NCI-H2107 (cell line): ENCODE data around the gene LZTS3.
"Not testable (repeated sequence)": the region's sequence is repeated elsewhere in the genome, so short reads cannot be mapped to it uniquely, and the experiment has no call there.

Source experiments
- DNase-seq: peaks from one replicate; lab custom pipeline; 2025; lab: John Stamatoyannopoulos, UW

Gene LZTS3

DNA sequence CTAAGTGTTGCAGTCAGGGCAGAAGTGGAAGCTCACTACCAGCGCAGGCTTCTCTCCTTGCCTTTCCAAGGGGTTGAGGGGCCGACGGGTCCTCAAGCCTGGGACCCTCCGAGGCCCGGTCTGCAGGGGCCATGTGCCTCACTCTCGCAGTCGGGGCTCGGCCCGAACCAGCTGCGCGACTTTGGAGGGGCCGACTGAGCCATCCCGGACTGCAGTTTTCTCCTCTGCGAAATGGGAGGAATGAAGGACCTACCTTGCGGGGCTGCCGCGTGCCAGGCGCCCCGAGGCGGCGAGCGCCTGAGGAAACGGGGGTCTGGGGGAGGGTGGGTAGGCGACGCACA lies 5.6 kb downstream of the LZTS3 start:
- no peak for DNase-seq

- no peak for DNase-seq
These were observed 6.4 kb downstream of the LZTS3 start for GRCh38 chr20:3166913-3167342.

DNA sequence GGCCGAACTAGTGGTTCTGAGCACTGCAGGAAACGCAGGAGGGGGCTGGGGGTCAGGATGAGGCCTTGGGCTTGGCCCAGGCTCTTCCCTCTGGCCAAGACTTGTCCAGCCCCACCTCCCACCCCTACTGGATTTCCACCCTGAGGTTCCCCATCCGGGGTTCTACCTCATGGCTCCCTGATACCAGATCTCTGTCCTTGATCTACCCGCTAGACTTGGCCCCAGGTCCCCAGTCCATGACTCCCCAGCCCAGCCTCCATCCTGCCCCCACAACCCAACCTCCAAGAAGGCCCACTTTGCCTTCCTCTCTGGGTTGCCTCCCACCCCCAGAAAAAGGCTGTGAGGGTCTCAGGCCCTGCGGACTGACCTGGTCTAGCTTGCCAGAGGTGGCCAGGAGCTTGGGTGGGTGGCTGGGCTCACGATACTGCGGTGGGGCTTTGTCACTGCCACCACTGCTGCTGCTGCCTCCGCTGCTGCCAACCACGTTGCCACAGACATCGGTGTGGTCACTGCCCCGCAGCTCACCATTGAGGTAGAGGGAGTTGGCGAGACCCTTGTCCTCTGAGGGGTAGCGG lies 6.9 kb downstream of the LZTS3 start:
- no peak for DNase-seq

DNA sequence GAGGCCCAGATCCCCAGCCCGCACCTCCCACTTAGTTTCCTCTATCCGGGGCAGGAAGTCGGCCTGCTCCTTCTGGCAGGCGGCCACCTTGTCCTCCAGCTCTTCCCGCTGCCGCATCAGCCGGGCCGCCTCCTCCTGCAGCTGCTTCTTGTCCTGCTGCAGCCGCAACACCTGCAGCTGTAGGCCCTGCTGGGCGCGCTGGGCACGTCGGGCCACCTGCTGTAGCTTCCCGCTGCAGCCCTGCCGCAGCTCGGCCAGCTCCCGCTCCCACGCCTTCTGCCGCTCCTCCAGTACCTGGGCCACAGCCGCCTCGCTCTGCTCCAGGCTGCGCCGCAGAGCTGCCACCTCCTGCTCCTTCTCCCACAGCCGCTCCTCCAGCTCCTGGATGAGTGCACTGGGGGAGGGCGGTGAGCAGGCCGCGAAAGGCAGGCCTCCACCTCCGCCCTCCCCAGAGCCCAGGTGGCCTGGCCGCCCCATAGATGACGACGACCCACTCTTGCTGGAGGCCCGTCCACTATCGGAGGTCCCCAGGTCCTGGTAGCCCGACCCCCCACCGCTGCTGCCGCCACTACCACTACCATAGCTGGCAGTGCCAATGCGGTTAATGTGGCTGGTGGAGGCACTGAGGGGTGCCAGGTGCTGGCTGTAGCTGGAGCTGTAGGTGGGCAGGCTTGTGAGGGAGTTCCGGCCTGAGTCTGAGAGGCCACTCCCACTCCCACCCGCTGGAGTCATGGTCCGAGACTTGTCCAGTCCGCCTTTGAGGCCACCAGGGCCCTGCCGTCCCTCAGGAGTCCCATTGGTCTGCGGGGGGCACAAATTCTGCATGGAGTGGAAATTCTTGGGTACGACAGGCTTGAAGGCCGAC lies 7.6 kb downstream of the LZTS3 start:
- no peak for DNase-seq

DNA sequence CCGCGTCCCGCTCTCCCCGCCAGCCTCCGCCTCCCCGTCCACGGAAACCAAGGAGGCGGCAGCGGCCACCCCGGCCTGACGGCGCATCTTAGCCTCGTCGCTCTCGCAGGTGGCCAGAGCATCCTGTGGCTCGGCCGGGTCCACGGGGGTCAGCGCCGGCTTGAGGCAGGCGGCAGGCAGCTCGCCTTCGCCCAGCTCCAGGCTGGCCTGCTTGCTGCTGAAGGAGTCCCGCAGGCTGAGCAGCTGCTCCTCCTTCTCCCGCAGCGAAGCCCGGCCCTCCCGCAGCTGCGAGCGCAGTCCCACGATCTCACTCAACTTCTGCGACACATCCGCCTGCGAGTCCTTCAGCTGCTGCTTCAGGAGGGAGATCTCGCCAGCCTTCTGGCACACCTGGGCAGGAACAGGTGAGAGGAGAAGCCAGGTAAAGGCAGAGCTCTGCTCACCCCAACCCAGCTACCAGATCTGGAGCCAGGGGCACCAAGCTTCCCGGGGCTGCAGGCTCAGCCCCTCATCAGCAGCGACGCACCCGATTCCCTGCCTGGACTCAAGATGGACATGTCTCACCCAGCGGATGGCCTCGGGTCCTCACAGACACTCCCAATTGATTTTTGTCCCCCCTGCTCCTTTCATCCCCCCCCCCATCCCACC lies 8.5 kb downstream of the LZTS3 start:
- DNase-seq, result no peak

DNA sequence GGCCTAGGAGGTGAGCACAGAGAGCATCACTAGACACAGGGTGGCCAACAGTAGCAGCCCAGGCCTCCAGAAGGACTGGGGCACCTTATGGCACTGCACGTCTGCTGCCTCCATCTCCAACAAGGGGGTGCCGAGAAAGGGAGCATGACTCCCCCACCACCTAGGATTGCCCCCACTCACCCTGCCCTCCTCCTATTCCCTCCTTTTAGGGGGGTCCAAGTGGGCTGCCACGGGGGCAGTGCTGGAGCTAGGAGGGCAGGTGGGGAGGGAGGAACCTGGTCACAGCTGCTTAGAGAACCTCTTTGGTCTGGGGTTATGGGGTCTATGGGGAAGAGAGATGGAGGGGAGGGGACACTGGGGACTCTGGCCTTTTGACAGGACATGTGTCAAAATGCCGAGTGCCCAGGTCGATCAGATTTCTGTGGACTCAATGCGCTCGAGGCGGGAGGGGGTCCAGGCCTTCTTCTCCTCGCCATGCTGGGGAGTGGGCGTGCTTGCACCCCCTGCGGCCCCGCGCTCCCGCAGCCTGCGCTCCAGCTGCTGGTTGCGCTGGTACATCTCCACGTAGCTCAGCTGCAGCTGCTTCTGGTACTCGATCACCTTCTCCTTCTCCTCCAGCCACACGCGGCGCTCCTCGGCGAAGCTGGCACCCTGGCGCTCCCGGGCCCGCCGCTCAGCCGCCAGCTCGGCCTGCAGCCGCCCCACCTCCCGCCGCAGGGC lies 9.1 kb downstream of the LZTS3 start:
- DNase-seq, result no peak

- no peak for DNase-seq
These were observed 10.0 kb downstream of the LZTS3 start for GRCh38 chr20:3163099-3164042.

DNA sequence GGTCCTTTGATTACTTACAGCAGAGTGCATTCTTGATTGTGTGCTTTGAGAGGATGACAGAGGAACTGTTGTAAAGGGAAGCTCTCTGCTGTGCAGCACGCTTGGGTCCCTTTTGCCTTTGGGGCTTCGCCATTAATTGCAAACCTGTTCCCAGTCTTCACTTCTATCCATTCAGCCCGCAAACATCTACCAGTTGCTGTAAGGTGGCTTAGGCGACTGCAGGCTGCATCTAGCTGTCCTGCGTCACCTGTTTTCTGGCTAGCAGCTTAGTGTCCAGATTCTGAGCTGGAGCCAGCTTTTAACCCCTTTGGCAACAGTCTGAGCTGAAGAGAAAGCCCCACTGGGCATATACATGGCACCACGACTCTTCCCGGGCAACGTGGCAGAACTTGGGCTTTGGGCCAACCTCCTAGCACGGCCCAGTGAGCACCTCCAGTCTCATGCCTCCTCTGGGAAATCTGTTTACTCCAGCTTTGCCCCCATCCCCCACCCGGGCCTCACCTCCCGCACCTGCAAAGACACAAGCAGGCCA lies 11.2 kb downstream of the LZTS3 start:
- peak; percentile 62 for DNase-seq

GRCh38 chr20:3161316-3162079 lies 11.9 kb downstream of the LZTS3 start:
- DNase-seq, result no peak

DNA sequence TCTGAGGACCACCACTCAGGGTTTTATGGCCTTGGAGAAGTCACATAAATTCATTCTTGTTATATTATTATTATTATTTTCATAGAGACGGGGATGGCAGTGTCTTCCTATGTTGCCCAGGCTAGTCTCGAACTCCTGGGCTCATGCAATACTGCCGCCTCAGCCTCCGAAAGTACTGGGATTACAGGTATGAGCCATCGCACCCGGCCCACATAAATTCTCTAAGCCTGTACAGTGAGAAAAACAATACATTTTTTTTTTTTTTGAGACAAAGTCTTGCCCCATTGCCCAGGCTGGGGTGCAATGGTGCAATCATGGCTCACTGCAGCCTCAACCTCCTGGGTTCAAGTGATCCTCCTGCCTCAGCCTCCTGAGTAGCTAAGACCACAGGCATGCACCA lies 12.9 kb downstream of the LZTS3 start:
- no peak for DNase-seq

DNA sequence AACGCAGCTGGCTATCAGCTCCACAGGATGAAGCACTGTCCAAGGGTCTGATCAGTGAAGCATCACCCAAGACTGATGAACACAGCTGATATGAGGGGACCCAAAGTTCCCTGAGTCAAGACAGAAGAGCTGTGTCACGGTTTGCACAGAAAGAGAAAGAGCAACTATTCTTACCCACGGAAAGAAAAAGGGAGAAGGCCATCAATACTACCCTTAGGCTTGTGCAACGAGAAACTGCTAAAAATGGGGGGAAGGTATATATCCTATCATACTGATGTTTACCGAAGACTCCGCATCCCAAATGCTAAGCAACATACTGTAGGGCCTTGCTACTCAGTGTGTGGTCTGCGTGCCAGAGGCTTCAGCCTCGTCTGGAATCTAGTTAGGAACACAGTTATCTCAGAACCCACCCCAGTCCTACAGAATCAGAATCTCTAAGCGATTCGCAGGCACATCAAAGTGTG lies 14.3 kb downstream of the LZTS3 start:
- DNase-seq, result no peak

GRCh38 chr20:3157817-3158216 lies 15.5 kb downstream of the LZTS3 start:
- DNase-seq, result no peak

DNA sequence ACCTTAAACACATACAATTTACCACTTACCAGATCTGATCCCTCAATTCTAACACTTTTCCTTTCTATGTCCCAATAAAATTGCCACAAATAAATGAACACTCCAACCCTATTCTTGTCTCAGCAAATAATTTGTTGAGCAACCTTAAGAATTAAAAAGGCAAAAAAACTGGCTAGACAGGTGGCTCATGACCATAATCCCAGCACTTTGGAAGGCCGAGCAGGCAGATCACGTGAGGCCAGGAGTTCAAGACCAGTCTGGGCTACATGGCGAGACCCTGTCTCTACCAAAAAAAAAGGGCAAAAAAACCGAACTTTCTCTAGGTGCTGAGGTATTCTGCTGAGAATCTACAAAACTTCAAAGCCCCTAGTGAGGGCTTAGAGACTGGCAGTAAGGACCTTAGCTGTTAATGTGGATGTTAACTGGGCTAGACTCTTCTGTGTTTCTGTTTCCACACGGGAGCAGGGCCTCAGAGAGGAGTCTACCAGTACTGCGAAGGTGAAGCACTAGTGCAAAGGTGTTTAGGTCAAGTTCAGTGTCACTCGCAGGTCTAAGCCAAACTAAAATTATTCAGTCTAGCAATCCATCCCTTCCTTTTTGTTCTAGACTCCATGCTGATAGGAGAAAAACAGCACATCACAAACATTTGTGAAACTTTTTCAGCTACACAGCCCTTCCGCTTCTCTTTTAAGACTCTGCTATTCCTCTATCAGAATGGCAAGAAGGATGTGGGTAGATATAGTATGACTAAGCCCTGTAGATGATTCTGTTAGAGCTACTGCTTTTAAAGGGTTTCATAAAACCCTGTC lies 16.3 kb downstream of the LZTS3 start:
- DNase-seq, result no peak

DNA sequence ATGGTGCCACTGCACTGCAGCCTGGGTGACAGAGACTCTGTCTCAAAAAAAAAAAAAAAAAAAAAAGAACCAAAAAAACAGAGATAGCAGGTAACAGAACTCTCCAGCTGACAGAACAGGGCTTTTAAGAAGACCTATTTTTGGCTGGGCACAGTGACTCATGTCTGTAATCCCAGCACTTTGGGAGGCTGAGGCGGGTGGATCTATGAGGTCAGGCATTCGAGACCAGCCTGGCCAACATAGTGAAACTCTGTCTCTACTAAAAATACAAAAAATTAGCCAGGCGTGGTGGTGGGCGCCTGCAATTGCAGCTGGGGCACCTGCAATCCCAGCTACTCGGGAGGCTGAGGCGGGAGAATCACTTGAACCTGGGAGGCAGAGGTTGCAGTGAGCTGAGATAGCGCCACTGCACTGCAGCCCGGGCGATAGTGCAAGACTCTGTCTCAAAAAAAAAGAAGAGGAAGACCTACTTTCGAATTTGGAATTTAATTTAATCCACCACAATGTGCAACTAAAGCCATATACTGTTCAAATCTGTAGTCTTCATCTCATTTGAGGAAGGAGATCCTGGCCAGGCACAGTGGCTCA lies 21.2 kb downstream of the LZTS3 start:
- not testable (repeated sequence) for DNase-seq

- DNase-seq, result no peak
These were observed 22.4 kb downstream of the LZTS3 start for GRCh38 chr20:3150908-3151307.

GRCh38 chr20:3146732-3147341 lies 26.5 kb downstream of the LZTS3 start:
- DNase-seq, result no peak

DNA sequence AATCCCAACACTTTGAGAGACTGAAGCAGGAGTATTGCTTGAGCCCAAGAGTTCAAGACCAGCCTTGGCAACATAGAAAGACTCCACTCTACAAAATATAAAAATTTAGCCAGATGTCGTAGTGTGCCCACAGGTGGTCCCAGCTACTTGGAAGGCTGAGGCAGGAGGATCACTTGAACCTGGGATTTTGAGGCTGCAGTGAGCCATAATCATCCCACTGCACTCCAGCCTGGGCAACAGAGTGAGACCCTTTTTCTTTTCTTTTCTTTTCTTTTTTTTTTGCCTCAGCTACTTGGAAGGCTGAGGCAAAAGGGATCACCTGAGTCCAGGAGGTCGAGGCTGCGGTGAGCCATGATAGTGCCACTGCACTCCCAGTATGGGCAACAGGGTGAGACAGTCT lies 31.6 kb downstream of the LZTS3 start:
- no peak for DNase-seq

GRCh38 chr20:3137492-3137891 lies 35.9 kb downstream of the LZTS3 start:
- DNase-seq, result no peak
